H1 (cell line): ENCODE results near the gene SLC1A1. TPM values are rescaled to one million over a fixed set of nuclear protein-coding genes. Genes with fewer than 3 reads are reported as not detected.

ENCODE experiments used
- CHD2 ChIP-seq: IDR thresholded peaks from 2 replicates; pipeline ENCODE4 v1.6.1; 2012; ENCODE audit warnings: low read length, improper control_type of control experiment
- NRF1 ChIP-seq: IDR thresholded peaks from 2 replicates; pipeline ENCODE4 v1.6.1; 2011; ENCODE audit warnings: mild to moderate bottlenecking, low read depth, low read length, improper control_type of control experiment
- RBBP5 ChIP-seq: IDR thresholded peaks from 2 replicates; pipeline ENCODE4 v1.7.1; 2012; ENCODE audit warnings: low read depth, mild to moderate bottlenecking, inconsistent platforms, low read length, moderate library complexity, borderline replicate concordance
- TCF12 ChIP-seq: IDR thresholded peaks from 2 replicates; pipeline ENCODE4 v1.6.1; 2011; ENCODE audit warnings: low read depth, mild to moderate bottlenecking, low read length
- polyA plus RNA-seq, 7 experiments: library from polyadenylated mRNA; depleted of rRNA in 3 of 7; stranded (reverse) in 5 of 7; unstranded in 2 of 7; fragments of >200 nt in 5 of 7; fragments of 200-250 nt in 2 of 7; gene quantifications; 1 replicate in 5 of 7; 2 replicates in 1 of 7; 4 replicates in 1 of 7; pipeline versions ENCODE4 v1.2.1 to v1.2.3, GENCODE V29; 2011 to 2013; ENCODE audit warnings: missing spikeins in 2 of 7, mixed read lengths in 2 of 7
- total RNA-seq: library from RNA; stranded (reverse); fragmentation: NEBNext Ultra II Directional; extraction: Animal tissue kit (Norgen Biotek cat#: 25700); gene quantifications from 2 replicates; pipeline ENCODE4 v1.2.1, GENCODE V29; 2021
- TF ChIP-seq, protein P1 (sequence below): fragments of 300-600 bp; sonication (generic); IDR thresholded peaks from 2 replicates; pipeline ENCODE4 v1.7.1; 2012; ENCODE audit warnings: low read length, moderate library complexity, mild to moderate bottlenecking, inconsistent platforms; ENCODE audit not compliant: insufficient replicate concordance

SLC1A1 gene
- total and polyA plus RNA-seq, 2 of the 8 experiments (the other 6 are each of a cell fraction or from before 2014, with no cell fraction given), result 4.7 to 11.7 TPM

DNA sequence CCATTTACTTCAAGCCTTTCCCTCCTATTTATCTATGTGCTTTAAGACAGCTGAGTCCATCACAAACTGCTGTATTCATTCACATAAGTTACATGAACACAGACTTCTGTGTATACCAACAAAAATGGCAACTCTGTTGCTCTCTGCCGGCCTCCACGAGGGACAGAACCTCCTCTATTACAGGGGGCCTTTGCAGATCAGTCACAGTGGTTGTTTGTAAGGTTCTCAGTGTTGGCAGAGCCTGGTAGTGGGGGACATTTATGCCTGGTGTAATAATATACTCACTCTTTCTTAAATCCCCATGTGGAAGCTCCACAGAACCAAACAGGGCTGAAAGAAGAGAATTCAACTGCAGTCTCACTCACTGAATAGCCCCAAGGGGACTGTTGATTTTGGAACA lies 76.5 kb downstream of the SLC1A1 start (continued):
- no peak for TF ChIP-seq TCF12
- TF ChIP-seq, protein P1, sequence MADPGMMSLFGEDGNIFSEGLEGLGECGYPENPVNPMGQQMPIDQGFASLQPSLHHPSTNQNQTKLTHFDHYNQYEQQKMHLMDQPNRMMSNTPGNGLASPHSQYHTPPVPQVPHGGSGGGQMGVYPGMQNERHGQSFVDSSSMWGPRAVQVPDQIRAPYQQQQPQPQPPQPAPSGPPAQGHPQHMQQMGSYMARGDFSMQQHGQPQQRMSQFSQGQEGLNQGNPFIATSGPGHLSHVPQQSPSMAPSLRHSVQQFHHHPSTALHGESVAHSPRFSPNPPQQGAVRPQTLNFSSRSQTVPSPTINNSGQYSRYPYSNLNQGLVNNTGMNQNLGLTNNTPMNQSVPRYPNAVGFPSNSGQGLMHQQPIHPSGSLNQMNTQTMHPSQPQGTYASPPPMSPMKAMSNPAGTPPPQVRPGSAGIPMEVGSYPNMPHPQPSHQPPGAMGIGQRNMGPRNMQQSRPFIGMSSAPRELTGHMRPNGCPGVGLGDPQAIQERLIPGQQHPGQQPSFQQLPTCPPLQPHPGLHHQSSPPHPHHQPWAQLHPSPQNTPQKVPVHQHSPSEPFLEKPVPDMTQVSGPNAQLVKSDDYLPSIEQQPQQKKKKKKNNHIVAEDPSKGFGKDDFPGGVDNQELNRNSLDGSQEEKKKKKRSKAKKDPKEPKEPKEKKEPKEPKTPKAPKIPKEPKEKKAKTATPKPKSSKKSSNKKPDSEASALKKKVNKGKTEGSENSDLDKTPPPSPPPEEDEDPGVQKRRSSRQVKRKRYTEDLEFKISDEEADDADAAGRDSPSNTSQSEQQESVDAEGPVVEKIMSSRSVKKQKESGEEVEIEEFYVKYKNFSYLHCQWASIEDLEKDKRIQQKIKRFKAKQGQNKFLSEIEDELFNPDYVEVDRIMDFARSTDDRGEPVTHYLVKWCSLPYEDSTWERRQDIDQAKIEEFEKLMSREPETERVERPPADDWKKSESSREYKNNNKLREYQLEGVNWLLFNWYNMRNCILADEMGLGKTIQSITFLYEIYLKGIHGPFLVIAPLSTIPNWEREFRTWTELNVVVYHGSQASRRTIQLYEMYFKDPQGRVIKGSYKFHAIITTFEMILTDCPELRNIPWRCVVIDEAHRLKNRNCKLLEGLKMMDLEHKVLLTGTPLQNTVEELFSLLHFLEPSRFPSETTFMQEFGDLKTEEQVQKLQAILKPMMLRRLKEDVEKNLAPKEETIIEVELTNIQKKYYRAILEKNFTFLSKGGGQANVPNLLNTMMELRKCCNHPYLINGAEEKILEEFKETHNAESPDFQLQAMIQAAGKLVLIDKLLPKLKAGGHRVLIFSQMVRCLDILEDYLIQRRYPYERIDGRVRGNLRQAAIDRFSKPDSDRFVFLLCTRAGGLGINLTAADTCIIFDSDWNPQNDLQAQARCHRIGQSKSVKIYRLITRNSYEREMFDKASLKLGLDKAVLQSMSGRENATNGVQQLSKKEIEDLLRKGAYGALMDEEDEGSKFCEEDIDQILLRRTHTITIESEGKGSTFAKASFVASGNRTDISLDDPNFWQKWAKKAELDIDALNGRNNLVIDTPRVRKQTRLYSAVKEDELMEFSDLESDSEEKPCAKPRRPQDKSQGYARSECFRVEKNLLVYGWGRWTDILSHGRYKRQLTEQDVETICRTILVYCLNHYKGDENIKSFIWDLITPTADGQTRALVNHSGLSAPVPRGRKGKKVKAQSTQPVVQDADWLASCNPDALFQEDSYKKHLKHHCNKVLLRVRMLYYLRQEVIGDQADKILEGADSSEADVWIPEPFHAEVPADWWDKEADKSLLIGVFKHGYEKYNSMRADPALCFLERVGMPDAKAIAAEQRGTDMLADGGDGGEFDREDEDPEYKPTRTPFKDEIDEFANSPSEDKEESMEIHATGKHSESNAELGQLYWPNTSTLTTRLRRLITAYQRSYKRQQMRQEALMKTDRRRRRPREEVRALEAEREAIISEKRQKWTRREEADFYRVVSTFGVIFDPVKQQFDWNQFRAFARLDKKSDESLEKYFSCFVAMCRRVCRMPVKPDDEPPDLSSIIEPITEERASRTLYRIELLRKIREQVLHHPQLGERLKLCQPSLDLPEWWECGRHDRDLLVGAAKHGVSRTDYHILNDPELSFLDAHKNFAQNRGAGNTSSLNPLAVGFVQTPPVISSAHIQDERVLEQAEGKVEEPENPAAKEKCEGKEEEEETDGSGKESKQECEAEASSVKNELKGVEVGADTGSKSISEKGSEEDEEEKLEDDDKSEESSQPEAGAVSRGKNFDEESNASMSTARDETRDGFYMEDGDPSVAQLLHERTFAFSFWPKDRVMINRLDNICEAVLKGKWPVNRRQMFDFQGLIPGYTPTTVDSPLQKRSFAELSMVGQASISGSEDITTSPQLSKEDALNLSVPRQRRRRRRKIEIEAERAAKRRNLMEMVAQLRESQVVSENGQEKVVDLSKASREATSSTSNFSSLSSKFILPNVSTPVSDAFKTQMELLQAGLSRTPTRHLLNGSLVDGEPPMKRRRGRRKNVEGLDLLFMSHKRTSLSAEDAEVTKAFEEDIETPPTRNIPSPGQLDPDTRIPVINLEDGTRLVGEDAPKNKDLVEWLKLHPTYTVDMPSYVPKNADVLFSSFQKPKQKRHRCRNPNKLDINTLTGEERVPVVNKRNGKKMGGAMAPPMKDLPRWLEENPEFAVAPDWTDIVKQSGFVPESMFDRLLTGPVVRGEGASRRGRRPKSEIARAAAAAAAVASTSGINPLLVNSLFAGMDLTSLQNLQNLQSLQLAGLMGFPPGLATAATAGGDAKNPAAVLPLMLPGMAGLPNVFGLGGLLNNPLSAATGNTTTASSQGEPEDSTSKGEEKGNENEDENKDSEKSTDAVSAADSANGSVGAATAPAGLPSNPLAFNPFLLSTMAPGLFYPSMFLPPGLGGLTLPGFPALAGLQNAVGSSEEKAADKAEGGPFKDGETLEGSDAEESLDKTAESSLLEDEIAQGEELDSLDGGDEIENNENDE, result no peak
- TF ChIP-seq CHD2, result no peak
- TF ChIP-seq RBBP5, result no peak
- no peak for TF ChIP-seq NRF1
